ENCODE measurements around the gene SLC5A5. TPM values are rescaled to one million over a fixed set of nuclear protein-coding genes. Genes with fewer than 3 reads are reported as not detected.

Gene SLC5A5
- total RNA-seq, 2 experiments from 2014 or later: 1.5 to 1.8 TPM

DNA sequence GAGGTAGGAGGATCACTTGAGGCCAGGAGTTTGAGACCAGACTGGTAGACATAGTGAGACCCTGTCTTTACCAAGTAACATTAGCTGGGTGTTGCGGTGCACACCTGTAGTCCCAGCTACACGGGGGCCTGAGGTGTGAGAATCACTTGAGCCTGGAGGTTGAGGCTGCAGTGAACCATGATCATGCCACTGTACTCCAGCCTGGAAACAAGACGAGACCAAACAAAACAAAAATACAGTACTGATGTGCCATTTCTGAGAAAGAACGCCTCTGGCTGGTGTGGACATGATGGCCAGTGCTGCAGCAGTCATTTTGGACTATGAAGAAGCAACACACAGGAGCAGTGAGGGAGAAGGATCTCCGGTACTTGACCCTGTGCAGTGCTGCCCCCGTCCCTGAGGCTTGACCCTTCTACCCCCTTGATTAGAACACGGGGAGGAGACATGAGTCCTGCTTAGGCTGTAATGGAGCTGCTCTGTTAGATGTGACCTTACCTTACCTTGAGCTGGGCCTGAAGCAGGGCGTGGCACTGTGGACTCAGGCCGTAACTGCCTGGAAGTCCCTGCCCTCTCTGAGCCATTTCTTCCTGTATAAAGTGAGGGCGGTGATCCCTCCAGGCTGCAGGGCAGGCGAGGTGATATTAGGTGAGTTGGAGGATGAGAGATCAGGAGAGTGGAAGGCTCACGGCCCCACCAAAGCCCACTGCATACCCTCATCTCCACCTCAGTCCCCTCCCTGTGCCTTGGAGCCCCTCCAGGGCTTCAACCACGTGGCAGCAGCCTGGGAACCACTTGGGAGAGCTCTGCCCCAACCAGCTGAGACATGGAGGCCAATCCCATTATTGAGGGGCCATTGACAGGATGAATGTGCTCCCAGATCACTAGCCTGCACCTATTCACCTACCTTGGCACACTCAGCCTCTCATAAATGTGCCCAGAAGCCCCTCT is 6.1 kb upstream of the SLC5A5 start:
- H3K27me3 Mint-ChIP-seq (ENCODE audit: low read depth): no peaks in the 10 kb centered on the region
- no peaks in the 10 kb centered on the region for H3K9me3 Mint-ChIP-seq (ENCODE audit: insufficient read depth)
- H3K36me3 Mint-ChIP-seq (ENCODE audit: low read depth): peaks cover 44% of the 10 kb centered on the region
- no peak overlapping the region for H3K4me3 Mint-ChIP-seq
- no peak for DNase-seq
- peaks cover 24% of the 10 kb centered on the region for H3K4me1 Mint-ChIP-seq (ENCODE audit: low read depth)
- peak overlapping the region; percentile 63 for H3K27ac Mint-ChIP-seq
- CTCF ChIA-PET: interaction anchor here (0.9 to 9.8 kb wide), 2 partner anchors 10 to 67 kb away, joined by 3 to 289 read pairs; partner anchors contain the start of gene CCDC124
- POLR2A ChIA-PET: interaction anchor here (1.2 kb wide), 1 partner anchor 67 kb away, joined by 7 read pairs; the partner anchor contains the start of gene CCDC124
- peak; percentile 11 for ATAC-seq

DNA sequence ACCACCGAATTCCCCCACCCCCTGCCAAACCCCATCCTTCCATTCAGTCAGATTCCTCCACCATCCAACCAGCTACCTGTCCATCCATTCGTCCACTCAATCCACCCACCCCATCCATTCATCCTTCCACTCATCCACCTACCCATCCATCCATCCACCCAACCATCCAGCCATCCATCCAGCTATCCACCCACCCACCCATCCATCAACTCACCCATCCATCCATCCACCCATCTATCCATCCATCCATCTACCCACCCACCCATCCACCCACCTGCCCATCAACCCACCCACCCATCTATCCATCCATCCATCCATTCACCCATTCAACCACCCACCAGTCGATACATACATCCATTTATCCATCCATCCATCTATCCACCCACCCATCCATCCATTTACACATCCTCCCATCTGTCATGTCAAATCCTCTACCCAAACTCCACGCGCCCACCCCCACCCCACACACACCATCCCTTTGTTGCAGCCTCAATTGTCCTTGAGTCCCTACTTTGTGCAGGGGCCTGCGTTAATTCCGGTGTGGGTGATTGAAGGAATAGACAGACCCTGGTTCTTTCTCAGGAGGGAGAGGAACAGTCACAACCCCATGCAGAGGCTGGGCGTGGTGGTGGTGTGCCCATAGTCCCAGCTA is 5.3 kb upstream of the SLC5A5 start:
- CTCF ChIA-PET: interaction anchor here (9.8 kb wide), 1 partner anchor 66 kb away, joined by 289 read pairs; the partner anchor contains the start of gene CCDC124
- POLR2A ChIA-PET: no interaction called here
- H3K4me1 Mint-ChIP-seq (ENCODE audit: low read depth): peaks cover 23% of the 10 kb centered on the region
- H3K4me3 Mint-ChIP-seq: no peak overlapping the region
- peak overlapping the region; percentile 34 for H3K27ac Mint-ChIP-seq
- H3K9me3 Mint-ChIP-seq (ENCODE audit: insufficient read depth): no peaks in the 10 kb centered on the region
- H3K27me3 Mint-ChIP-seq (ENCODE audit: low read depth): no peaks in the 10 kb centered on the region
- DNase-seq: no peak
- peaks cover 38% of the 10 kb centered on the region for H3K36me3 Mint-ChIP-seq (ENCODE audit: low read depth)
- ATAC-seq: peak; percentile 2

DNA sequence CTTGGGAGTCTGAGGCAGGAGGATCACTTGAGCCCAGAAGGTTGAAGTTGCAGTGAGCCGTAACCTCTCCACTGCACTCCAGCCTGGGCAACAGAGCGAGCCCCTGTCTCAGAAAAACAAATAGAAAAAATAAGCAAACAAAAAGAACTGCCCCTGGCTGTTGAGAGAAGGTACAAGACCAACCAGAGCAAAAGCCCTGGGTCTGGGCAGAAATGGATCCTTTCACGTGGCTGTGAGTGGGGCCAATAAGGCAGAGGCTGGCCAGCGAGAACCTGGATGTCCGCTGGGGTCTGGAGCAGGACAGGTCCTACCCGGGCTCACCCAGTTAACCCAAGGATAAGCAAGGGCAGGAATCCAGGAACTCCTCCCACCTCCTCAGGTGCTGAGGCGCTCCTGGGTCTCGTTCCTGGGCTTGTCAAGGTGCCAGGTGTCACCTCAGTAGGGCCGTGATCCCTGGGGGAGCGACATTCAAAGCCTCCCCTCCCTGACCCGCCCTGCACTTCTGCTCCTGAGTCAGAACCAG is 4.7 kb upstream of the SLC5A5 start:
- Mint-ChIP-seq H3K4me1 (ENCODE audit: low read depth) (peaks cover 21% of the 10 kb centered on the region), H3K9me3 (ENCODE audit: insufficient read depth) (no peaks in the 10 kb centered on the region), H3K27me3 (ENCODE audit: low read depth) (no peaks in the 10 kb centered on the region), H3K27ac (no peak overlapping the region), H3K4me3 (no peak overlapping the region), H3K36me3 (ENCODE audit: low read depth) (peaks cover 34% of the 10 kb centered on the region)
- ChIA-PET POLR2A (no interaction called here), CTCF (interaction anchor here (1.4 to 9.8 kb wide), 3 partner anchors 8 to 66 kb away, joined by 4 to 289 read pairs (median 7); partner anchors contain the start of genes CCDC124 and RPL18A)
- ATAC-seq (no peak), DNase-seq (no peak)

DNA sequence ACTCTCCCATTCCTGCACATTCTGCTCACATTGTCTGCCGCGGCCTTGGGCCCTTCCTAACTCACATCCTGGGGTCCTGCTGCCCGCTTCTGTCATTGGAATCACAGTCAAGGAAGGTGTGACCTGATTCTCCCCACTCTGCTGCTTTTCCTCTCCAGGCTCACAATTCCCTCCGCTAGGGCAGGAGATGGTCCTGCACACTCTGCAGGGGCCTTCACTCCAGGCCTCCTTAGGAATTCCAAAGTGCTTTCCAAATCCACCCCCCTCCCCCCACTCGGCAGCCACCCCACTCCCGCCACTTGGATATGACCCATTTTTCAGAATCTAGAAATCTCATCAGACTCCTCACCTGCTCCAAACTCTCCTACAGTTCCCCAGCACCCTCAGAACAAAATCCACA is 3.1 kb upstream of the SLC5A5 start:
- DNase-seq (no peak), ATAC-seq (no peak)
- no peaks in the 10 kb centered on the region for H3K9me3 Mint-ChIP-seq (ENCODE audit: insufficient read depth)
- no peak overlapping the region for H3K4me3 Mint-ChIP-seq
- peaks cover 22% of the 10 kb centered on the region for H3K4me1 Mint-ChIP-seq (ENCODE audit: low read depth)
- POLR2A ChIA-PET: interaction anchor here (0.6 to 1.1 kb wide), 2 partner anchors 58 to 133 kb away, joined by 3 to 4 read pairs; no protein-coding TSS in a partner anchor
- H3K27ac Mint-ChIP-seq: no peak overlapping the region
- CTCF ChIA-PET: interaction anchor here (1.4 to 4.8 kb wide), 2 partner anchors 8 to 64 kb away, joined by 4 to 54 read pairs; partner anchors contain the start of genes CCDC124 and RPL18A
- no peaks in the 10 kb centered on the region for H3K27me3 Mint-ChIP-seq (ENCODE audit: low read depth)
- H3K36me3 Mint-ChIP-seq (ENCODE audit: low read depth): peaks cover 22% of the 10 kb centered on the region

DNA sequence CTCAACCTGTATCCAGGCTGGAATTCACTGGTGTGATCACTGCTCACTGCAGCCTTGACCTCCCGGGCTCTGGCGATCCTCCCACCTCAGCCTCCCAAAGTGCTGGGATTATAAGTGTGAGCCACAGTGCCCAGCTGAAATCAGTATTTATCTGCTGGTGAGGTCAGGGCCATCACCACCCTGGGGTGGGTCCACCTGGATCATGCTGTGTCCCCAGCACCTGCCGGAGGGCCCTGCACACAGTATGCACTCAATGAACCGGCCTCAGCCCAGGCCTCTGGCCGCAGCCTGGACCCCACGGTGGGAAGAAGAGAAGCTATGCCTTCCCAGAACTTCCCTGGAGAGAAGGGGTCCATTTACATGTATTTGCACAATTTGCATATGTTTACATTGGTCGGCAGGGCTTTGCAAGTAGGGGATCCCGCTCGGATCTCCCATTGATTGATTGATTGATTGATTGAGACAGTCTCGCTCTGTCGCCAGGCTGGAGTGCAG is 2.6 kb upstream of the SLC5A5 start:
- ATAC-seq (no peak), DNase-seq (no peak)
- Mint-ChIP-seq H3K9me3 (ENCODE audit: insufficient read depth) (no peaks in the 10 kb centered on the region), H3K27me3 (ENCODE audit: low read depth) (no peaks in the 10 kb centered on the region), H3K4me1 (ENCODE audit: low read depth) (peaks cover 26% of the 10 kb centered on the region), H3K27ac (no peak overlapping the region), H3K36me3 (ENCODE audit: low read depth) (peaks cover 17% of the 10 kb centered on the region), H3K4me3 (no peak overlapping the region)
- ChIA-PET CTCF (interaction anchor here (4.8 kb wide), 2 partner anchors 9 to 63 kb away, joined by 54 to 62 read pairs; partner anchors contain the start of genes CCDC124 and RPL18A), POLR2A (interaction anchor here (0.6 to 3.7 kb wide), 2 partner anchors 9 to 58 kb away, joined by 3 to 23 read pairs; partner anchors contain the start of gene RPL18A)

DNA sequence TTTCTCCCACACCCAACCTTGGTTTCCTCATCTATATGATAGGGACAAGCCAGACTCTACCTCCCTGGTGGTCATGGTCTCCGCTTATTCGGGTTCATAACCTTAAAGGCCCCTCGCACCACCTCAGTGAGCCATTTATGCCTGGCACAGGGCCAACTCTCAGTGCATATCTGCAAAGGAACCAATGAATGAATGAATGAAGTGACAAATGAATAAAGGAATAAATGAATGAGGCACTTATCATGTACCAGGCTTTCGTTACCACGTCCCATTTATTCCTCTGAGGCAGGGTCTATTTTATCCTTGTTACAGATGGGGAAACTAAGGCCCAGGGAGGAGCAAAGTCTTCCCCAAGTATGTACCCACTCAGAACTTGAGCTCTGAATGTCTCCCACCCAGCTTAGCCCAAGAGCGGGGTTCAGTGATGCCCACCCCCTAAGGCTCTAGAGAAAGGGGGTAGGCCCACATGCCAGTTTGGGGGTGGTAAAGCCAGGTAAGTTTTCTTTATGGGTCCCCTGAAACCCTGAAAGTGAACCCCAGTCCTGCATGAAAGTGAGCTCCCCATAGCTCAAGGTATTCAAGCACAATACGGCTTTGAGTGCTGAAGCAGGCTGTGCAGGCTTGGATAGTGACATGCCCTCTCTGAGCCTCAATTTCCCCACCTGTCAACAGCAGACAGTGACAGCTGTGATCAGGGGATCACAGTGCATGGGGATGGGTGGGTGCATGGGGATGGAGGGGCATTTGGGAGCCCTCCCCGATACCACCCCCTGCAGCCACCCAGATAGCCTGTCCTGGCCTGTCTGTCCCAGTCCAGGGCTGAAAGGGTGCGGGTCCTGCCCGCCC is 490 bp upstream of the SLC5A5 start:
- Mint-ChIP-seq H3K4me1 (ENCODE audit: low read depth) (peaks cover 34% of the 10 kb centered on the region), H3K4me3 (peak overlapping the region; percentile 86), H3K9me3 (ENCODE audit: insufficient read depth) (no peaks in the 10 kb centered on the region), H3K27me3 (ENCODE audit: low read depth) (no peaks in the 10 kb centered on the region), H3K27ac (no peak overlapping the region), H3K36me3 (ENCODE audit: low read depth) (peaks cover 4% of the 10 kb centered on the region)
- ATAC-seq (no peak), DNase-seq (no peak)
- CTCF ChIA-PET: interaction anchor here (1.1 to 4.8 kb wide), 4 partner anchors 11 to 126 kb away, joined by 7 to 62 read pairs (median 31); partner anchors contain the start of genes CCDC124 and RPL18A
- POLR2A ChIA-PET: interaction anchor here (0.9 to 3.7 kb wide), 6 partner anchors 8 to 120 kb away, joined by 3 to 23 read pairs (median 7); partner anchors contain the start of genes CCDC124, FCHO1, JAK3 and RPL18A

DNA sequence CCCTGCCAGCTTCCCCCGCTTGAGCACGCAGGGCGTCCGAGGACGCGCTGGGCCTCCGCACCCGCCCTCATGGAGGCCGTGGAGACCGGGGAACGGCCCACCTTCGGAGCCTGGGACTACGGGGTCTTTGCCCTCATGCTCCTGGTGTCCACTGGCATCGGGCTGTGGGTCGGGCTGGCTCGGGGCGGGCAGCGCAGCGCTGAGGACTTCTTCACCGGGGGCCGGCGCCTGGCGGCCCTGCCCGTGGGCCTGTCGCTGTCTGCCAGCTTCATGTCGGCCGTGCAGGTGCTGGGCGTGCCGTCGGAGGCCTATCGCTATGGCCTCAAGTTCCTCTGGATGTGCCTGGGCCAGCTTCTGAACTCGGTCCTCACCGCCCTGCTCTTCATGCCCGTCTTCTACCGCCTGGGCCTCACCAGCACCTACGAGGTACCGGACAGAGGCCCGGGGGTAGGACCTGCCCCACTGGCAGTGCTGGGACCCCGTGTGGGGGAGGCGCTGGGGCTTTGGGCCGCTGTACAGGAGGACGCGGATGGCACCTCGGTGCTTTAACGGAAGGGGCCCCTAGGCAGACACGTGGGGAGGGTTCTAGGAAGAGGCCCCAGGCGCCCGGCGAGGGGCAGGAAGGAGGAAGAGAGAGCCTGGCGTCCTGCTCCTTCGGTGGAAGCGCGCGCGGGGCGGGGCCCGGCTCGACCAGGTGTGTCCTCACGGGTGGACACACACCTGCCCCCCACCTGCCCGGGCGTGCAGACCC is 681 bp downstream of the SLC5A5 start:
- ATAC-seq: peak; percentile 59
- ChIA-PET POLR2A (interaction anchor here (0.9 to 3.7 kb wide), 5 partner anchors 9 to 121 kb away, joined by 3 to 23 read pairs (median 4); partner anchors contain the start of genes FCHO1, JAK3 and RPL18A), CTCF (interaction anchor here (1.1 to 4.8 kb wide), 4 partner anchors 12 to 124 kb away, joined by 7 to 62 read pairs (median 31); partner anchors contain the start of genes CCDC124 and RPL18A)
- Mint-ChIP-seq H3K36me3 (ENCODE audit: low read depth) (peaks cover 4% of the 10 kb centered on the region), H3K27me3 (ENCODE audit: low read depth) (no peaks in the 10 kb centered on the region), H3K9me3 (ENCODE audit: insufficient read depth) (no peaks in the 10 kb centered on the region), H3K27ac (peak overlapping the region; percentile 80), H3K4me1 (ENCODE audit: low read depth) (peaks cover 34% of the 10 kb centered on the region), H3K4me3 (peak overlapping the region; percentile 86)
- peak; percentile 78 for DNase-seq

DNA sequence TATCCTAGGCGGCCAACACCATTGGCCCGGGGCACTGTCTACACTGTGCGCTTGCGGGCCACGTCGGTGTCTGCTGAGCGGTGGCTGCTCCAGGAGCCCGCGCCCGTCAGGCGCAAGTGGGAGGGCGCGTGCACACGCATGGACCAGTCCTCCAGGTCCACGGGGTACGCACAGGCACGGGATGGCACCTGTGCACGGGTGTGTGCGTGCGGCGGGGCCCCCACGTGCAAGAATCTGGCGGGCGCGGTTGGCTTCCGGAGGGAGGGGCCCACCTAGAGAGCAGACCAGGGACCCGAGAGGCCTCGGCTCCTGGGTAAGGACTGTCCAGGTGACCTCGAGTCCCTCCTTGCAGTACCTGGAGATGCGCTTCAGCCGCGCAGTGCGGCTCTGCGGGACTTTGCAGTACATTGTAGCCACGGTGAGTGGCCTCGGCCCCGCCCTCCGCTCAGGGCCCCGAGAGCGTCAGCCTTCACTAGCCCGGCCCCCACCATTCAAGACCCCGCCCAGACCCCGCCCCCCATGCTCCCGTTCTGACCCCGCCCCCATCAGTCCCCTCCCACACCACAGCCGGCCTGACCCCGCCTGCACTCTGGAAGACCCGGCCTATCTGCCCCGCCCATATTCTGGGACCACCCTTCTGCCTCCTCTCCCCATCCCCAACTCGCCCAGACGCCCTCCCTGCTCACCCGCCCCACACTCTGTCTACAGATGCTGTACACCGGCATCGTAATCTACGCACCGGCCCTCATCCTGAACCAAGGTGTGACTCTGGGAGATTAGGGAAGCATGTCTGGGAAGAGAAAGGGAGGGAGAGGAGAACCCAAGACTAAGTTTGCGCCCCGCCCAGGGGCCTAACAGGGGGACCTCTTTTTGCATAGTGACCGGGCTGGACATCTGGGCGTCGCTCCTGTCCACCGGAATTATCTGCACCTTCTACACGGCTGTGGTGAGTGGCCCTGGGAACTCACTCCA is 2.3 kb downstream of the SLC5A5 start:
- Mint-ChIP-seq H3K36me3 (ENCODE audit: low read depth) (peaks cover 4% of the 10 kb centered on the region), H3K27me3 (ENCODE audit: low read depth) (no peaks in the 10 kb centered on the region), H3K4me3 (peak overlapping the region; percentile 86), H3K4me1 (ENCODE audit: low read depth) (peaks cover 34% of the 10 kb centered on the region), H3K9me3 (ENCODE audit: insufficient read depth) (no peaks in the 10 kb centered on the region), H3K27ac (peak overlapping the region; percentile 74)
- DNase-seq (peak; percentile 79), ATAC-seq (peak; percentile 72)
- CTCF ChIA-PET: interaction anchor here (1.0 to 4.8 kb wide), 2 partner anchors 15 to 58 kb away, joined by 3 to 62 read pairs; partner anchors contain the start of genes CCDC124 and RPL18A
- POLR2A ChIA-PET: no interaction called here

DNA sequence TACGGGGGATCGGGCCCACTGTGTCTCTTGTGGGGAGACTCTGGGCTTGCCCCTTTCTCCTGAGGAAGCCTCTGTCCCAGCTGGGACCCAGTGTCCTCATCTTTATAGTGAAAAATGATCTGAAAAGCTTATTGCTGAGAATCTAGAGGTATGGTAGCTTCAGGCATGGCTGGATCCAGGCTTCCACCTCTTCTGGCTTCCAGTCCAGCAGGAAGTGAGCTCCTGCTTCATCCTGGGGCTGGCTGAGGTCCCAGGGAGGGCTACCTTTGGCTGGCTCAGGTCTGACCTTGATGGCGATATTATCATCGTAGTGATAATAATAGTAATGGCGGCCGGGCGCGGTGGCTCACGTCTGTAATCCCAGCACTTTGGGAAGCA is 3.0 kb downstream of the SLC5A5 start:
- ATAC-seq (no peak), DNase-seq (no peak)
- H3K4me3 Mint-ChIP-seq: peak overlapping the region; percentile 46
- POLR2A ChIA-PET: no interaction called here
- H3K36me3 Mint-ChIP-seq (ENCODE audit: low read depth): peaks cover 4% of the 10 kb centered on the region
- H3K4me1 Mint-ChIP-seq (ENCODE audit: low read depth): peaks cover 34% of the 10 kb centered on the region
- no peaks in the 10 kb centered on the region for H3K27me3 Mint-ChIP-seq (ENCODE audit: low read depth)
- CTCF ChIA-PET: interaction anchor here (0.5 to 1.0 kb wide), 3 partner anchors 15 to 814 kb away, joined by 3 read pairs; partner anchors contain the start of genes CCDC124 and RPL18A
- H3K27ac Mint-ChIP-seq: no peak overlapping the region
- H3K9me3 Mint-ChIP-seq (ENCODE audit: insufficient read depth): no peaks in the 10 kb centered on the region
